Uterus (tissue), 4 donors: ENCODE data around the gene EPHA5. TPM values are rescaled to one million over a fixed set of nuclear protein-coding genes. Genes with fewer than 3 reads are reported as not detected.

Experiments
- DNase-seq, 2 donors: peaks; one replicate each; pipeline ENCODE4 v3.0.0-alpha.2; 2019 to 2020
- H3K27ac ChIP-seq, 2 donors: fragments of 200-600 bp; sonication (generic); 1 replicate in 1 of 2; 2 replicates in 1 of 2; pipeline ENCODE4 v1.5.1; 2016 to 2018
- H3K27me3 ChIP-seq, 2 donors: fragments of 200-600 bp; sonication (generic); one replicate each; pipeline ENCODE4 v1.5.1; 2018 to 2019; ENCODE audit warnings: control low read depth in 1 of 2
- H3K36me3 ChIP-seq, 2 donors: fragments of 200-600 bp; sonication (generic); one replicate each; pipeline ENCODE4 v1.5.1; 2019; ENCODE audit warnings: control low read depth in 1 of 2
- H3K4me1 ChIP-seq, 2 donors: fragments of 200-600 bp; sonication (generic); one replicate each; pipeline ENCODE4 v1.5.1; 2018 to 2019; ENCODE audit warnings: control low read depth in 1 of 2
- H3K4me3 ChIP-seq, 2 donors: fragments of 200-600 bp; sonication (generic); 1 replicate in 1 of 2; 2 replicates in 1 of 2; pipeline ENCODE4 v1.5.1; 2018 to 2019; ENCODE audit warnings: mild to moderate bottlenecking in 1 of 2
- H3K9me3 ChIP-seq, 2 donors: fragments of 200-600 bp; sonication (generic); one replicate each; pipeline ENCODE4 v1.5.1; 2019; ENCODE audit warnings: control low read depth in 1 of 2
- CTCF ChIP-seq, 4 experiments: fragments of 200-600 bp in 2 of 4; fragments of 450-650 bp in 2 of 4; sonication (generic) in 2 of 4; IDR thresholded peaks; one replicate each; pipeline ENCODE4 v1.5.1; 2016 to 2019; ENCODE audit warnings: antibody characterized with exemption in 4 of 4, mild to moderate bottlenecking in 2 of 4, moderate library complexity in 1 of 4
- POLR2A ChIP-seq, 2 donors: fragments of 450-650 bp; IDR thresholded peaks; one replicate each; pipeline ENCODE4 v1.6.1; 2016; ENCODE audit warnings: antibody characterized with exemption in 2 of 2, mild to moderate bottlenecking in 1 of 2, moderate library complexity in 1 of 2
- intact Hi-C: fragments of 100-400 bp; cut with DNase I; formaldehyde crosslinking; loops from one replicate; pipeline ENCODE4 v1.15.1; 2023; ENCODE audit warnings: low total_unique reads
- total RNA-seq, 4 donors: library from RNA; depleted of rRNA in 3 of 4; stranded (reverse); fragments of >200 nt in 3 of 4; gene quantifications; one replicate each; pipeline versions ENCODE4 v1.1.0 to v1.2.4, GENCODE V29; 2014 to 2023
- donor health status: DM: yes; HTN: yes; CAD: no.

EPHA5 gene
- total RNA-seq, 4 donors from 2014 or later = 1.2 to 10.4 TPM; not detected in 2

- H3K4me1 ChIP-seq = no peaks in the 10 kb centered on the region
- no peak overlapping the region for H3K27ac ChIP-seq
- H3K36me3 ChIP-seq = no peaks in the 10 kb centered on the region
- H3K9me3 ChIP-seq = no peaks in the 10 kb centered on the region
- no peak for TF ChIP-seq POLR2A (IDR thresholded peaks at IDR 0.05)
- no peak for TF ChIP-seq CTCF (IDR thresholded peaks at IDR 0.05)
- intact Hi-C loops = no loop called here
- H3K4me3 ChIP-seq = no peak overlapping the region
- H3K27me3 ChIP-seq = no peaks in the 10 kb centered on the region
- DNase-seq = no peak
Measured at GRCh38 chr4:65600656-65601055, 69.6 kb downstream of the EPHA5 start.

- H3K9me3 ChIP-seq = no peaks in the 10 kb centered on the region
- no peaks in the 10 kb centered on the region for H3K36me3 ChIP-seq
- no peak for TF ChIP-seq POLR2A (IDR thresholded peaks at IDR 0.05)
- no peak for TF ChIP-seq CTCF (IDR thresholded peaks at IDR 0.05)
- H3K27me3 ChIP-seq = peaks cover 0 to 5% of the 10 kb centered on the region in 2 donors
- no peak overlapping the region for H3K4me3 ChIP-seq
- no peak overlapping the region for H3K27ac ChIP-seq
- no peak for DNase-seq
- intact Hi-C loops = no loop called here
- no peaks in the 10 kb centered on the region for H3K4me1 ChIP-seq
Measured at GRCh38 chr4:65599340-65599739, 70.9 kb downstream of the EPHA5 start.

- H3K4me3 ChIP-seq = no peak overlapping the region
- intact Hi-C loops = no loop called here
- H3K4me1 ChIP-seq = no peaks in the 10 kb centered on the region
- no peak overlapping the region for H3K27ac ChIP-seq
- TF ChIP-seq POLR2A (IDR thresholded peaks at IDR 0.05) = no peak
- TF ChIP-seq CTCF (IDR thresholded peaks at IDR 0.05) = no peak
- no peak for DNase-seq
- H3K9me3 ChIP-seq = no peaks in the 10 kb centered on the region
- no peaks in the 10 kb centered on the region for H3K36me3 ChIP-seq
- H3K27me3 ChIP-seq = peaks cover 0 to 5% of the 10 kb centered on the region in 2 donors
Measured at GRCh38 chr4:65597697-65598096, 72.6 kb downstream of the EPHA5 start.

- Histone ChIP-seq H3K4me3 (no peak overlapping the region), H3K27ac (no peak overlapping the region), H3K4me1 (no peaks in the 10 kb centered on the region), H3K36me3 (no peaks in the 10 kb centered on the region), H3K27me3 (peaks cover 0 to 5% of the 10 kb centered on the region in 2 donors), H3K9me3 (no peaks in the 10 kb centered on the region)
- DNase-seq = no peak
- intact Hi-C loops = no loop called here
- TF ChIP-seq CTCF (IDR thresholded peaks at IDR 0.05) (no peak), POLR2A (IDR thresholded peaks at IDR 0.05) (no peak)
Measured at GRCh38 chr4:65592089-65592488, 78.2 kb downstream of the EPHA5 start.

GRCh38 chr4:65589921-65590320, 80.4 kb downstream of the EPHA5 start:
- no peak overlapping the region for H3K4me3 ChIP-seq
- H3K4me1 ChIP-seq = no peaks in the 10 kb centered on the region
- no peak for TF ChIP-seq POLR2A (IDR thresholded peaks at IDR 0.05)
- TF ChIP-seq CTCF (IDR thresholded peaks at IDR 0.05) = no peak
- intact Hi-C loops = no loop called here
- no peaks in the 10 kb centered on the region for H3K36me3 ChIP-seq
- no peak overlapping the region for H3K27ac ChIP-seq
- no peak for DNase-seq
- H3K27me3 ChIP-seq = peaks cover 0 to 2% of the 10 kb centered on the region in 2 donors
- H3K9me3 ChIP-seq = no peaks in the 10 kb centered on the region
